ENCODE data around the gene CPED1. TPM values are rescaled to one million over a fixed set of nuclear protein-coding genes. Genes with fewer than 3 reads are reported as not detected.

CPED1 gene
- total and polyA plus RNA-seq, 3 experiments from 2014 or later = 0.09 to 0.27 TPM; not detected in 1

DNA sequence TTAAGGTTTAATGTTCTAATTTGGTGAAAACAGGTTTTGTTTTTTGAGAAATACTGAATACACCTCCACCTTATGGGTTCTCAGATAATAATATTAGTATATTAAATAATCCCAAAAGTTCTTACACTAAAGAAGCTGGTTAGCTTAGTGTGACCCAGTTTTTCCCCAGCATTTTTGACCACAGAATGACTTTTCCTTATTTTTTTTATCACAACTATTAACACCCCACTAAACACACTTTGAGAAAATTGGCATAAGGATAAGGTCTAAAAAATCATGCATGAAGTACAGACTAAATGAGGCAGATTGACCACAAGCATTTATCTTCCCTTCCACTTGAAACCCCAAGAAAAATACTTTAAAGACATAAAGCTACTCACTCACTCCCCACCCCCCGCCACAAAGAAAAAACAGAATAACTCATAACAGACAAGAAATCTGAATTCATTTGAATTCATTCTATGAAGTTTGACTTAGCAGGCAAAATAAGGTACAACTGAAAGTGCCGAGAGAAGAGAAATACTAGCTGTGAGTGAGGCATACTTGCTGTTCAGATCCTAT, 290.6 kb downstream of the CPED1 start:
- DNase-seq = no peak
- H3K27me3 Mint-ChIP-seq = peaks cover 12 to 36% of the 10 kb centered on the region in 2 donors
- H3K9me3 ChIP-seq (ENCODE audit: low read length) = no peaks in the 10 kb centered on the region
- peaks cover 0 to under 1% (median 0%) of the 10 kb centered on the region in 5 donors for H3K9me3 Mint-ChIP-seq
- ChIA-PET CTCF (no interaction called here), POLR2A (no interaction called here)
- H3K4me3 ChIP-seq (ENCODE audit: low read length) = no peak overlapping the region
- H3K27ac ChIP-seq (ENCODE audit: low read depth, low read length) = no peak overlapping the region
- no peak overlapping the region for H3K27ac Mint-ChIP-seq
- H3K36me3 Mint-ChIP-seq = no peaks in the 10 kb centered on the region
- no peaks in the 10 kb centered on the region for H3K4me1 ChIP-seq (ENCODE audit: insufficient read depth, low read length)
- H3K36me3 ChIP-seq (ENCODE audit: insufficient read depth, low read length) = no peaks in the 10 kb centered on the region
- H3K27me3 ChIP-seq (ENCODE audit: insufficient read depth, low read length, poor library complexity, severe bottlenecking) = no peaks in the 10 kb centered on the region
- no peak overlapping the region for H3K4me3 Mint-ChIP-seq
- no peaks in the 10 kb centered on the region for H3K4me1 Mint-ChIP-seq

DNA sequence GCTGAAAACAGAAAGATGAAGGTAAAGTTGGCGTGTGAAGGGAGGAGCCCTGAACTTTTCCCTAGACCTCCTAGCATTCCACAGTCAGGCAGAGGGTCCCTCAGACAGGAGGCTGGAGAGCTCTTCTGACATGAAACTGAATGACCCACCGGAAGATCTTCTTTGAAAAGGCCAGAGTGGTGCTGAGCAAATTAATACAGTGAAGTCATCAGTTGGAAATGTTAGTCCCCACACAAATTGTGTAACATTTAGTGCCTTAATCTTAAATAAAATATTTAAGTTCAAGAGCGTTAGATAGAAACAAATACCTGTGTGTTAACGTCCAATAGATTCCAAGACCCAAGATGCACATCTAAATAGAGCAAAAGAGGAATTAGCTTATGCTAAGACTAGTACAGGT, 291.3 kb downstream of the CPED1 start:
- POLR2A ChIA-PET = no interaction called here

DNA sequence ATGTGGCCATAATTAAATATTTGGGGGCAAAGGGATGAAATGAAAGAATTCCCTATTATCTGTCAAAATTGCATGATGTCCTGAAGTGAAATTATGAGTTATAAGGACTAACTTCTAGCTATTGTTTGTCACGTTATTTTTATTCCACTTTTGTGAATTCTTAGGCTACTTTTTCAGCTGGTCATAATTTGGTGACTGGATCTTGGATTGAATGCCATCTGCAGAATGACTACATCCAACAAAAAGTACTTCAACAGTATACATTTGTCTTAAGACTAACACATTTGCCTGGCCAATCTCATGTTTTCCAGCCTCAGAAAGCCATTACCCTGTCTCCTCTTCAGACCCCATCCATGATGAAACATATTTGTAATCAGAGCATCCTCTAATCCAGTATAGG, 292.1 kb downstream of the CPED1 start:
- Mint-ChIP-seq H3K27ac (no peak overlapping the region), H3K36me3 (no peaks in the 10 kb centered on the region), H3K4me3 (no peak overlapping the region), H3K4me1 (no peaks in the 10 kb centered on the region), H3K9me3 (peaks cover 0 to 7% (median 0%) of the 10 kb centered on the region in 5 donors), H3K27me3 (peaks cover 12 to 33% of the 10 kb centered on the region in 2 donors)
- Histone ChIP-seq H3K27ac (ENCODE audit: low read depth, low read length) (no peak overlapping the region), H3K4me1 (ENCODE audit: insufficient read depth, low read length) (no peaks in the 10 kb centered on the region), H3K27me3 (ENCODE audit: insufficient read depth, low read length, poor library complexity, severe bottlenecking) (no peaks in the 10 kb centered on the region), H3K4me3 (ENCODE audit: low read length) (no peak overlapping the region), H3K36me3 (ENCODE audit: insufficient read depth, low read length) (no peaks in the 10 kb centered on the region), H3K9me3 (ENCODE audit: low read length) (no peaks in the 10 kb centered on the region)
- no peak for DNase-seq
- CTCF ChIA-PET = no interaction called here
- POLR2A ChIA-PET = no interaction called here

More for the DNA sequence above, 291.3 kb downstream of the CPED1 start:
- Mint-ChIP-seq H3K36me3 (no peaks in the 10 kb centered on the region), H3K27ac (no peak overlapping the region), H3K9me3 (peaks cover 0 to 4% (median 0%) of the 10 kb centered on the region in 5 donors), H3K4me3 (no peak overlapping the region), H3K27me3 (peaks cover 12 to 36% of the 10 kb centered on the region in 2 donors), H3K4me1 (no peaks in the 10 kb centered on the region)
- H3K4me3 ChIP-seq (ENCODE audit: low read length) = no peak overlapping the region
- no peaks in the 10 kb centered on the region for H3K4me1 ChIP-seq (ENCODE audit: insufficient read depth, low read length)
- CTCF ChIA-PET = no interaction called here
- H3K36me3 ChIP-seq (ENCODE audit: insufficient read depth, low read length) = no peaks in the 10 kb centered on the region
- H3K9me3 ChIP-seq (ENCODE audit: low read length) = no peaks in the 10 kb centered on the region
- DNase-seq = no peak
- H3K27ac ChIP-seq (ENCODE audit: low read depth, low read length) = no peak overlapping the region
- no peaks in the 10 kb centered on the region for H3K27me3 ChIP-seq (ENCODE audit: insufficient read depth, low read length, poor library complexity, severe bottlenecking)

GRCh38 chr7:121282129-121282528, 293.6 kb downstream of the CPED1 start:
- Histone ChIP-seq H3K4me1 (ENCODE audit: insufficient read depth, low read length) (no peaks in the 10 kb centered on the region), H3K27me3 (ENCODE audit: insufficient read depth, low read length, poor library complexity, severe bottlenecking) (no peaks in the 10 kb centered on the region), H3K9me3 (ENCODE audit: low read length) (no peaks in the 10 kb centered on the region), H3K36me3 (ENCODE audit: insufficient read depth, low read length) (no peaks in the 10 kb centered on the region), H3K27ac (ENCODE audit: low read depth, low read length) (no peak overlapping the region), H3K4me3 (ENCODE audit: low read length) (no peak overlapping the region)
- no peaks in the 10 kb centered on the region for H3K36me3 Mint-ChIP-seq
- peaks cover 0 to 7% (median 0%) of the 10 kb centered on the region in 5 donors for H3K9me3 Mint-ChIP-seq
- H3K27me3 Mint-ChIP-seq = peaks cover 7 to 21% of the 10 kb centered on the region in 2 donors
- DNase-seq = no peak
- ChIA-PET POLR2A (no interaction called here), CTCF (no interaction called here)
- H3K27ac Mint-ChIP-seq = no peak overlapping the region
- no peaks in the 10 kb centered on the region for H3K4me1 Mint-ChIP-seq
- H3K4me3 Mint-ChIP-seq = no peak overlapping the region

GRCh38 chr7:121285066-121285667, 296.7 kb downstream of the CPED1 start:
- ChIA-PET CTCF (no interaction called here), POLR2A (no interaction called here)
- no peak for DNase-seq
- Mint-ChIP-seq H3K36me3 (no peaks in the 10 kb centered on the region), H3K27me3 (no peaks in the 10 kb centered on the region), H3K4me3 (no peak overlapping the region), H3K9me3 (peaks cover 0 to 7% (median 4%) of the 10 kb centered on the region in 5 donors), H3K27ac (no peak overlapping the region), H3K4me1 (no peaks in the 10 kb centered on the region)
- Histone ChIP-seq H3K27ac (ENCODE audit: low read depth, low read length) (no peak overlapping the region), H3K36me3 (ENCODE audit: insufficient read depth, low read length) (no peaks in the 10 kb centered on the region), H3K4me3 (ENCODE audit: low read length) (no peak overlapping the region), H3K9me3 (ENCODE audit: low read length) (no peaks in the 10 kb centered on the region), H3K27me3 (ENCODE audit: insufficient read depth, low read length, poor library complexity, severe bottlenecking) (no peaks in the 10 kb centered on the region), H3K4me1 (ENCODE audit: insufficient read depth, low read length) (no peaks in the 10 kb centered on the region)

DNA sequence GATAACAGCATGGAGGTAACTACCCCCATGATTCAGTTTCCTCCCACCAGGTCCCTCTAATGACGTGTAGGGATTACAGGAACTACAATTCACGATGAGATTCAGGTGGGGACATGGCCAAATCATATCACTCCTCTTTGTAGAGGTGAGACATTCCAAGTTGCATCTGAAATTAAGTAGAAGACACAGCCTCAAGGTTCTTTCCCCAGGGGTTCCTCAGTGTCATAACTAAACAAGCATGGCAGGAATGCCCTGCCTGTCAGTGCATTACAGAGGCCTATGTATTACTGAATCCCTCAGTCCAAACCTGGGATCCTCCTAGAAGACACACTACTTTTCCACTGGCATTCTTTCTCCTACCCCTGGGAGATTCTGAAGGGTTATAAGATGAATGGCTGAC, 297.7 kb downstream of the CPED1 start:
- no peak overlapping the region for H3K4me3 Mint-ChIP-seq
- Histone ChIP-seq H3K27me3 (ENCODE audit: insufficient read depth, low read length, poor library complexity, severe bottlenecking) (no peaks in the 10 kb centered on the region), H3K4me1 (ENCODE audit: insufficient read depth, low read length) (no peaks in the 10 kb centered on the region), H3K27ac (ENCODE audit: low read depth, low read length) (no peak overlapping the region), H3K9me3 (ENCODE audit: low read length) (no peaks in the 10 kb centered on the region), H3K4me3 (ENCODE audit: low read length) (no peak overlapping the region), H3K36me3 (ENCODE audit: insufficient read depth, low read length) (no peaks in the 10 kb centered on the region)
- H3K27me3 Mint-ChIP-seq = no peaks in the 10 kb centered on the region
- POLR2A ChIA-PET = no interaction called here
- H3K9me3 Mint-ChIP-seq = peaks cover 2 to 11% (median 4%) of the 10 kb centered on the region in 5 donors
- no peak for DNase-seq
- CTCF ChIA-PET = no interaction called here
- H3K4me1 Mint-ChIP-seq = no peaks in the 10 kb centered on the region
- H3K27ac Mint-ChIP-seq = no peak overlapping the region
- H3K36me3 Mint-ChIP-seq = no peaks in the 10 kb centered on the region

GRCh38 chr7:121286742-121287734, 298.5 kb downstream of the CPED1 start:
- POLR2A ChIA-PET = no interaction called here
- no peaks in the 10 kb centered on the region for H3K36me3 Mint-ChIP-seq

DNA sequence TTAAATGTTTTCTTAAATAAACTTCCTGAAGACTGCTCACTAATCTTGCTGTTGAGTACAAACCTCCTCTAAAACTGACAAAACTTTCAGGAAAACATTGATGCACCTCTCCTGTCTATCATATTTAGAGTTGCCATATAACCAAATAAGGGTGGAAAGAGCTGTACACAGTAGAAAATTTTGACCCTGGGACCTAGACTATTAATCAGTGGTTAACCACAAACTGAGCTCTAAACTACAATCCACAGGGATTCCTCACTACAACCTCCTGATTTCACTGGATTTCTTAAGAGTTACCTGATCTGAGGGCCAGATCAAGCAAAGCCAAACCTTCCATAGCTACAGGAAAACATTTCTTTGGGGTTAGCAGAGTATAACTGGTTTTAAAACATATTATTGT, 300.4 kb downstream of the CPED1 start:
- peaks cover 0 to 10% of the 10 kb centered on the region in 2 donors for H3K27me3 Mint-ChIP-seq
- no peaks in the 10 kb centered on the region for H3K4me1 Mint-ChIP-seq
- no peak overlapping the region for H3K27ac Mint-ChIP-seq
- Histone ChIP-seq H3K9me3 (ENCODE audit: low read length) (no peaks in the 10 kb centered on the region), H3K27ac (ENCODE audit: low read depth, low read length) (no peak overlapping the region), H3K36me3 (ENCODE audit: insufficient read depth, low read length) (no peaks in the 10 kb centered on the region), H3K4me1 (ENCODE audit: insufficient read depth, low read length) (no peaks in the 10 kb centered on the region), H3K27me3 (ENCODE audit: insufficient read depth, low read length, poor library complexity, severe bottlenecking) (no peaks in the 10 kb centered on the region), H3K4me3 (ENCODE audit: low read length) (no peak overlapping the region)
- DNase-seq = no peak
- no peak overlapping the region for H3K4me3 Mint-ChIP-seq
- CTCF ChIA-PET = no interaction called here
- POLR2A ChIA-PET = no interaction called here
- H3K9me3 Mint-ChIP-seq = peaks cover 4 to 13% (median 4%) of the 10 kb centered on the region in 5 donors
- H3K36me3 Mint-ChIP-seq = no peaks in the 10 kb centered on the region

More at GRCh38 chr7:121286742-121287734, 298.5 kb downstream of the CPED1 start:
- H3K4me3 ChIP-seq (ENCODE audit: low read length) = no peak overlapping the region
- no peaks in the 10 kb centered on the region for H3K27me3 ChIP-seq (ENCODE audit: insufficient read depth, low read length, poor library complexity, severe bottlenecking)
- Mint-ChIP-seq H3K4me1 (no peaks in the 10 kb centered on the region), H3K27ac (no peak overlapping the region), H3K4me3 (no peak overlapping the region), H3K27me3 (peaks cover 0 to 1% of the 10 kb centered on the region in 2 donors), H3K9me3 (peaks cover 3 to 12% (median 4%) of the 10 kb centered on the region in 5 donors)
- no peak for DNase-seq
- CTCF ChIA-PET = no interaction called here
- no peaks in the 10 kb centered on the region for H3K4me1 ChIP-seq (ENCODE audit: insufficient read depth, low read length)
- no peaks in the 10 kb centered on the region for H3K9me3 ChIP-seq (ENCODE audit: low read length)
- no peak overlapping the region for H3K27ac ChIP-seq (ENCODE audit: low read depth, low read length)
- no peaks in the 10 kb centered on the region for H3K36me3 ChIP-seq (ENCODE audit: insufficient read depth, low read length)

All from CD8-positive, alpha-beta memory T cell (primary cell).